ENCODE results near the gene DICER1.
A peak's percentile ranks its signal among the peaks of the same experiment; 100 is the strongest.

Gene DICER1

GRCh38 chr14:95117937-95118721, 39.2 kb downstream of the DICER1 start:
- DNase-seq: no peak

GRCh38 chr14:95113476-95113875, 43.9 kb downstream of the DICER1 start:
- DNase-seq: no peak

GRCh38 chr14:95111507-95112164, 45.7 kb downstream of the DICER1 start:
- DNase-seq: no peak

GRCh38 chr14:95110178-95110577, 47.2 kb downstream of the DICER1 start:
- DNase-seq: no peak

- no peak for DNase-seq
Measured at GRCh38 chr14:95107711-95108110, 49.6 kb downstream of the DICER1 start.

- no peak for DNase-seq
Measured at GRCh38 chr14:95106971-95107370, 50.4 kb downstream of the DICER1 start.

GRCh38 chr14:95104911-95105310, 52.4 kb downstream of the DICER1 start:
- no peak for DNase-seq

- DNase-seq: no peak
Measured at GRCh38 chr14:95102680-95103044, 54.7 kb downstream of the DICER1 start.

- DNase-seq: no peak
Measured at GRCh38 chr14:95101736-95102679, 55.3 kb downstream of the DICER1 start.

GRCh38 chr14:95098984-95099599, 58.2 kb downstream of the DICER1 start:
- peak; percentile 40 for DNase-seq

GRCh38 chr14:95097385-95097784, 59.9 kb downstream of the DICER1 start:
- no peak for DNase-seq

GRCh38 chr14:95096476-95096875, 60.9 kb downstream of the DICER1 start:
- DNase-seq: no peak

GRCh38 chr14:95095996-95096395, 61.3 kb downstream of the DICER1 start:
- DNase-seq: no peak

GRCh38 chr14:95092723-95093122, 64.6 kb downstream of the DICER1 start:
- no peak for DNase-seq

GRCh38 chr14:95091581-95091980, 65.7 kb downstream of the DICER1 start:
- DNase-seq: no peak

GRCh38 chr14:95088665-95089064, 68.7 kb downstream of the DICER1 start:
- DNase-seq: no peak

GRCh38 chr14:95087619-95088018, 69.7 kb downstream of the DICER1 start:
- no peak for DNase-seq

- no peak for DNase-seq
Measured at GRCh38 chr14:95085321-95085720, 72.0 kb downstream of the DICER1 start.

- DNase-seq: no peak
Measured at GRCh38 chr14:95078867-95079266, 78.5 kb downstream of the DICER1 start.

- DNase-seq: no peak
Measured at GRCh38 chr14:95077345-95077744, 80.0 kb downstream of the DICER1 start.

GRCh38 chr14:95075789-95076188, 81.5 kb downstream of the DICER1 start:
- no peak for DNase-seq

- no peak for DNase-seq
Measured at GRCh38 chr14:95073947-95074346, 83.4 kb downstream of the DICER1 start.

GRCh38 chr14:95072310-95072905, 84.9 kb downstream of the DICER1 start:
- DNase-seq: no peak
